Measurements from ENCODE around the gene C1orf226. TPM values are rescaled to one million over a fixed set of nuclear protein-coding genes. Genes with fewer than 3 reads are reported as not detected.

Gene C1orf226
- total and polyA plus RNA-seq, 2 of the 8 experiments (the other 6 are each of a cell fraction or from before 2014, with no cell fraction given), result 8.2 to 18.8 TPM

DNA sequence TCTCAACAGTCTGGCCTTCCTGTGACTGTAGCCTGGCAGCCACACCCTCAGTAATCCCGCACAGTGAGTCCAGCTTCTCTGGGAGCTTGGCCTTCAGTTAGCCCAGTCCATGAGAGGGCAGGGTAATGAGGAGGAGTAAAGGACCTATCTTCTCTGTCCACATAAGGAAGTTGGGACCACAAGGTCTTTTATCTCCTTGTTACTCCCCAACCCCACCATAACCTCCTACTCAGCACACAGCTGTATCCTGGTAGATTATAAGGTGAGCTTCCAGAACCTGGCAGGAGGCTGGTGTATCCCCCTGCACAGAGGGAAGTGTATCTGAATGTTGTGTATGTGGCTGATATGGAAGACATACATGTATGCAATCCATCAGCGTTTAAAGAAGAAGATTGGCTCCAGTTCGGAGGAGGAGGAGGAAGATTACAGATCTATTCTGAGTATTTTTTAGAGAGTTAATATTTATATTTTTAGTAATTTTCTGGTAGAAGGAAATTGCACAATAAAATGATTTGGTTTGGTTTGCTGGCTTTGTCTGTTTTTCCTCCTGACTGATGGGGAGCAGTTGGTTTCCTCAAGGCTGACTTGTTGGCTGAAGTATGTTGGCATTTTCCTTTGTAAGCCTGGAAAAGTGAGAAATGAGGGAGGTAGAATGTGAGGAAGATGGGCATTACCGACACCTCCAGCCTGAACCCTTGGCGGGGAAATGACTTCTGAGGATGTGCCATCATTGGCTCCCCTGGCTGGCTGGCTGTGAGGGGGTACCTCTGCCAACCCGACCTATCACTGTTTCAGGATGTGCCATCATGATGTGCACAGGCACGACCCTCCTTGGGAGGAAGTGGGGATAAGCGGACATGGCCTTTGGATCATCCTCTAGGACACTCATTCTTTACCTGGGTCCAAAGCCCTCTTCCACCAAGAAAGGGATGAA is 5.0 kb downstream of the C1orf226 start (continued):
- TF ChIP-seq KDM5A (IDR thresholded peaks at IDR 0.05; ENCODE audit: low read length) (no peak), CEBPB (IDR thresholded peaks at IDR 0.05; ENCODE audit: low read depth, low read length) (no peak), HDAC6 (IDR thresholded peaks at IDR 0.05; ENCODE audit: low read depth, low read length) (no peak), ATF2 (IDR thresholded peaks at IDR 0.05; ENCODE audit: low read length) (no peak)

All from H1 (cell line).